Measurements from ENCODE around the gene MPPE1.
"Not testable (repeated sequence)": the region's sequence is repeated elsewhere in the genome, so short reads cannot be mapped to it uniquely, and the experiment has no call there.

The MPPE1 gene

GRCh38 chr18:11908182-11909060 lies at the start of gene MPPE1:
Gene MPPE1 (minus strand): TSS chr18:11908317. CDS start chr18:11897264, 11,053 bp downstream.
- DNase-seq: peak; percentile 77

- no peak for DNase-seq
These were observed 49.5 kb upstream of the MPPE1 start for GRCh38 chr18:11957636-11958035.

- DNase-seq: no peak
These were observed 48.5 kb upstream of the MPPE1 start for GRCh38 chr18:11956371-11957308.

- DNase-seq: no peak
These were observed 47.3 kb upstream of the MPPE1 start for GRCh38 chr18:11955239-11956029.

- no peak for DNase-seq
These were observed 45.0 kb upstream of the MPPE1 start for GRCh38 chr18:11953113-11953512.

- no peak for DNase-seq
These were observed 43.3 kb upstream of the MPPE1 start for GRCh38 chr18:11951390-11951851.

GRCh38 chr18:11950824-11951223 lies 42.7 kb upstream of the MPPE1 start:
- no peak for DNase-seq

- no peak for DNase-seq
These were observed 40.9 kb upstream of the MPPE1 start for GRCh38 chr18:11948852-11949523.

GRCh38 chr18:11947214-11948191 lies 39.4 kb upstream of the MPPE1 start:
- no peak for DNase-seq

GRCh38 chr18:11946756-11947155 lies 38.6 kb upstream of the MPPE1 start:
- DNase-seq: no peak

GRCh38 chr18:11945834-11946659 lies 37.9 kb upstream of the MPPE1 start:
- DNase-seq: not testable (repeated sequence)

GRCh38 chr18:11944786-11945185 lies 36.7 kb upstream of the MPPE1 start:
- no peak for DNase-seq

GRCh38 chr18:11944252-11944651 lies 36.1 kb upstream of the MPPE1 start:
- no peak for DNase-seq

- no peak for DNase-seq
These were observed 35.4 kb upstream of the MPPE1 start for GRCh38 chr18:11943551-11943950.

- no peak for DNase-seq
These were observed 32.8 kb upstream of the MPPE1 start for GRCh38 chr18:11940956-11941355.

GRCh38 chr18:11937874-11938478 lies 29.9 kb upstream of the MPPE1 start:
- peak; percentile 34 for DNase-seq

- no peak for DNase-seq
These were observed 24.3 kb upstream of the MPPE1 start for GRCh38 chr18:11932393-11932792.

GRCh38 chr18:11927497-11927896 lies 19.4 kb upstream of the MPPE1 start:
- no peak for DNase-seq

- no peak for DNase-seq
These were observed 17.8 kb upstream of the MPPE1 start for GRCh38 chr18:11925800-11926481.

All from NCI-H1092 treated with DMSO at 0.1 percent for 48 hours (cell line).